GM12864 (cell line): Measurements from ENCODE around the gene AMH.
"Not testable (repeated sequence)": the region's sequence is repeated elsewhere in the genome, so short reads cannot be mapped to it uniquely, and the experiment has no call there.

Experiments
- DNase-seq: peaks from one replicate; pipeline ENCODE4 v3.0.0-alpha.2; 2011; ENCODE audit warnings: low read depth
- H3K4me3 ChIP-seq: 2 replicates; pipeline ENCODE4 v1.5.1; 2011; ENCODE audit warnings: mild to moderate bottlenecking, low read depth, low read length, control low read depth
- CTCF ChIP-seq: IDR thresholded peaks from 2 replicates; pipeline ENCODE4 v1.5.1; 2011; ENCODE audit warnings: low read depth, mild to moderate bottlenecking, moderate library complexity, low read length, control low read depth, inconsistent platforms; ENCODE audit errors: missing control alignments

The AMH gene

GRCh38 chr19:2277138-2277537 is 28.0 kb downstream of the AMH start:
- no peak for DNase-seq
- no peak overlapping the region for H3K4me3 ChIP-seq
- TF ChIP-seq CTCF = no peak

- DNase-seq = no peak
- no peak overlapping the region for H3K4me3 ChIP-seq
- TF ChIP-seq CTCF = no peak
Observed at GRCh38 chr19:2278459-2279158, 29.5 kb downstream of the AMH start.

GRCh38 chr19:2280633-2281264 is 31.6 kb downstream of the AMH start:
- no peak overlapping the region for H3K4me3 ChIP-seq
- TF ChIP-seq CTCF = no peak
- no peak for DNase-seq

- not testable (repeated sequence) for H3K4me3 ChIP-seq, DNase-seq
Observed at GRCh38 chr19:2281265-2282061, 32.3 kb downstream of the AMH start.

- no peak for DNase-seq
- no peak within 1 kb of the TSS for H3K4me3 ChIP-seq
- no peak for TF ChIP-seq CTCF
Observed at GRCh38 chr19:2282062-2282861, 33.1 kb downstream of the AMH start, which contains the start of gene PEAK3. PEAK3 (minus strand) TSS chr19:2282175; CDS start chr19:2280931, 1,244 bp downstream.

- no peak for DNase-seq
- H3K4me3 ChIP-seq = no peak overlapping the region
Observed at GRCh38 chr19:2282862-2283237, 33.7 kb downstream of the AMH start.

More at GRCh38 chr19:2282862-2283237, 33.7 kb downstream of the AMH start:
- TF ChIP-seq CTCF = no peak
